Subcutaneous abdominal adipose tissue (tissue), 5 donors: ENCODE data around the gene LSM4.
"Not testable (repeated sequence)": the region's sequence is repeated elsewhere in the genome, so short reads cannot be mapped to it uniquely, and the experiment has no call there.

Experiments used
- H3K27ac ChIP-seq: one replicate; pipeline ENCODE4 v1.7.0; 2013; ENCODE audit warnings: low read depth, mild to moderate bottlenecking, inconsistent platforms, low read length, moderate library complexity
- H3K27me3 ChIP-seq, 5 donors: one replicate each; pipeline ENCODE4 v1.7.0; 2013; ENCODE audit warnings: low read length in 5 of 5, inconsistent platforms in 1 of 5; ENCODE audit not compliant: control insufficient read depth in 5 of 5, insufficient read depth in 4 of 5
- H3K36me3 ChIP-seq, 5 donors: one replicate each; pipeline ENCODE4 v1.7.0; 2013; ENCODE audit warnings: low read length in 5 of 5; ENCODE audit not compliant: control insufficient read depth in 5 of 5, insufficient read depth in 5 of 5
- H3K4me1 ChIP-seq, 5 donors: one replicate each; pipeline ENCODE4 v1.7.0; 2013; ENCODE audit warnings: low read length in 5 of 5, mild to moderate bottlenecking in 3 of 5, moderate library complexity in 1 of 5; ENCODE audit not compliant: control insufficient read depth in 5 of 5, insufficient read depth in 5 of 5
- H3K4me3 ChIP-seq, 5 donors: one replicate each; pipeline ENCODE4 v1.7.0; 2013; ENCODE audit warnings: low read length in 5 of 5, low read depth in 1 of 5
- H3K9ac ChIP-seq, 5 donors: one replicate each; pipeline ENCODE4 v1.7.0; 2013; ENCODE audit warnings: low read length in 5 of 5, mild to moderate bottlenecking in 4 of 5, moderate library complexity in 3 of 5
- H3K9me3 ChIP-seq, 5 donors: one replicate each; pipeline ENCODE4 v1.7.0; 2013; ENCODE audit warnings: low read length in 5 of 5; ENCODE audit not compliant: control insufficient read depth in 5 of 5
- donor health status: healthy.
- donor health status: healthy.
- donor health status: healthy.
- donor health status: healthy.
- donor health status: healthy.

LSM4 gene

GRCh38 chr19:18329035-18329376 is 6.1 kb upstream of the LSM4 start:
- peak overlapping the region; percentile 81 for H3K27ac ChIP-seq
- no peaks in the 10 kb centered on the region for H3K9me3 ChIP-seq
- H3K4me3 ChIP-seq = peak overlapping the region; percentile 22 to 54 (median 50)
- peak overlapping the region in 3 of 5 donors; percentile 5 to 45 (median 21) for H3K9ac ChIP-seq
- H3K27me3 ChIP-seq = no peaks in the 10 kb centered on the region
- peaks cover 6 to 18% (median 11%) of the 10 kb centered on the region in 5 donors for H3K4me1 ChIP-seq
- H3K36me3 ChIP-seq = no peaks in the 10 kb centered on the region

- H3K4me1 ChIP-seq = peaks cover 8 to 23% (median 16%) of the 10 kb centered on the region in 5 donors
- H3K27ac ChIP-seq = peak overlapping the region; percentile 81
- no peaks in the 10 kb centered on the region for H3K27me3 ChIP-seq
- no peaks in the 10 kb centered on the region for H3K9me3 ChIP-seq
- H3K4me3 ChIP-seq = peak overlapping the region; percentile 22 to 54 (median 50)
- H3K9ac ChIP-seq = peak overlapping the region in 4 of 5 donors; percentile 5 to 45 (median 28)
- no peaks in the 10 kb centered on the region for H3K36me3 ChIP-seq
These were observed 5.6 kb upstream of the LSM4 start for GRCh38 chr19:18328340-18329034.

GRCh38 chr19:18326772-18327171 is 3.9 kb upstream of the LSM4 start:
- H3K4me3 ChIP-seq = no peak overlapping the region
- no peaks in the 10 kb centered on the region for H3K27me3 ChIP-seq
- H3K9me3 ChIP-seq = no peaks in the 10 kb centered on the region
- no peak overlapping the region for H3K9ac ChIP-seq
- H3K4me1 ChIP-seq = peaks cover 8 to 38% (median 29%) of the 10 kb centered on the region in 5 donors
- no peaks in the 10 kb centered on the region for H3K36me3 ChIP-seq
- H3K27ac ChIP-seq = no peak overlapping the region

GRCh38 chr19:18324373-18324731 is 1.5 kb upstream of the LSM4 start:
- H3K9ac ChIP-seq, H3K9me3 ChIP-seq, H3K36me3 ChIP-seq, H3K4me3 ChIP-seq, H3K27me3 ChIP-seq: not testable (repeated sequence)
- H3K4me1 ChIP-seq = peaks cover 8 to 60% (median 52%) of the 10 kb centered on the region in 5 donors
- peak overlapping the region; percentile 98 for H3K27ac ChIP-seq

- Histone ChIP-seq H3K4me3 (peak overlapping the region; percentile 77 to 85 (median 81)), H3K9ac (peak overlapping the region; percentile 16 to 87 (median 78)), H3K27ac (peak overlapping the region; percentile 98), H3K4me1 (peaks cover 1 to 65% (median 58%) of the 10 kb centered on the region in 5 donors), H3K36me3 (no peaks in the 10 kb centered on the region), H3K9me3 (no peaks in the 10 kb centered on the region), H3K27me3 (no peaks in the 10 kb centered on the region)
These were observed 538 bp downstream of the LSM4 start for GRCh38 chr19:18322318-18322758.

GRCh38 chr19:18321734-18322102 is 1.2 kb downstream of the LSM4 start:
- H3K4me3 ChIP-seq = peak overlapping the region in 3 of 5 donors; percentile 81 to 85 (median 83)
- no peaks in the 10 kb centered on the region for H3K27me3 ChIP-seq
- H3K27ac ChIP-seq = peak overlapping the region; percentile 98
- H3K9me3 ChIP-seq = no peaks in the 10 kb centered on the region
- H3K4me1 ChIP-seq = peaks cover 1 to 65% (median 58%) of the 10 kb centered on the region in 5 donors
- peak overlapping the region in 4 of 5 donors; percentile 60 to 87 (median 80) for H3K9ac ChIP-seq
- no peaks in the 10 kb centered on the region for H3K36me3 ChIP-seq

GRCh38 chr19:18320865-18321733 is 1.8 kb downstream of the LSM4 start:
- peaks cover 1 to 65% (median 58%) of the 10 kb centered on the region in 5 donors for H3K4me1 ChIP-seq
- no peaks in the 10 kb centered on the region for H3K9me3 ChIP-seq
- no peaks in the 10 kb centered on the region for H3K27me3 ChIP-seq
- no peaks in the 10 kb centered on the region for H3K36me3 ChIP-seq
- no peak overlapping the region for H3K4me3 ChIP-seq
- peak overlapping the region; percentile 6 for H3K27ac ChIP-seq
- H3K9ac ChIP-seq = peak overlapping the region in 2 of 5 donors; percentile 35 to 46

GRCh38 chr19:18319591-18320135 is 3.2 kb downstream of the LSM4 start:
- no peaks in the 10 kb centered on the region for H3K9me3 ChIP-seq
- no peaks in the 10 kb centered on the region for H3K27me3 ChIP-seq
- H3K4me3 ChIP-seq = no peak overlapping the region
- H3K27ac ChIP-seq = peak overlapping the region; percentile 6
- H3K4me1 ChIP-seq = peaks cover 1 to 65% (median 58%) of the 10 kb centered on the region in 5 donors
- peaks cover 0 to 6% (median under 1%) of the 10 kb centered on the region in 5 donors for H3K36me3 ChIP-seq
- peak overlapping the region in 2 of 5 donors; percentile 10 to 51 for H3K9ac ChIP-seq

GRCh38 chr19:18317961-18318800 is 4.7 kb downstream of the LSM4 start:
- peaks cover 0 to 13% (median 5%) of the 10 kb centered on the region in 5 donors for H3K36me3 ChIP-seq
- H3K4me3 ChIP-seq = peak overlapping the region in 3 of 5 donors; percentile 17 to 32 (median 24)
- H3K9me3 ChIP-seq = no peaks in the 10 kb centered on the region
- H3K27ac ChIP-seq = peak overlapping the region; percentile 77
- H3K27me3 ChIP-seq = no peaks in the 10 kb centered on the region
- H3K9ac ChIP-seq = peak overlapping the region in 4 of 5 donors; percentile 25 to 68 (median 50)
- peaks cover 0 to 53% (median 47%) of the 10 kb centered on the region in 5 donors for H3K4me1 ChIP-seq
